HepG2 (cell line): ENCODE data around the gene PLCG1. TPM values are rescaled to one million over a fixed set of nuclear protein-coding genes. Genes with fewer than 3 reads are reported as not detected.

Source experiments
- EEA1 ChIP-seq: sonication (generic); formaldehyde crosslinking; IDR thresholded peaks from 2 replicates; pipeline ENCODE4 v1.5.1; 2020; ENCODE audit warnings: mild to moderate bottlenecking, missing genetic modification reagents, borderline replicate concordance
- HCFC1 ChIP-seq: fragments of 150-350 bp; IDR thresholded peaks from 2 replicates; pipeline ENCODE4 v1.6.1; 2014; ENCODE audit warnings: low read depth, low read length
- KLF9 ChIP-seq: IDR thresholded peaks from 2 replicates; pipeline ENCODE4 v1.6.1; 2016; ENCODE audit warnings: low read depth
- POLR2A ChIP-seq, 2 experiments: IDR thresholded peaks; 2 replicates each; pipeline ENCODE4 v1.6.1; 2011; ENCODE audit warnings: low read depth in 2 of 2, low read length in 2 of 2, mild to moderate bottlenecking in 1 of 2, moderate library complexity in 1 of 2; ENCODE audit not compliant: insufficient read depth in 1 of 2
- RBM22 ChIP-seq: fragments of 200-400 bp; formaldehyde crosslinking; optimal IDR thresholded peaks from 2 replicates; pipeline ENCODE3; 2017; ENCODE audit warnings: mild to moderate bottlenecking, low read length, moderate library complexity
- TEAD2 ChIP-seq: sonication (generic); formaldehyde crosslinking; IDR thresholded peaks from 2 replicates; pipeline ENCODE4 v1.9.0; 2021; ENCODE audit warnings: missing genetic modification reagents
- ZFP37 ChIP-seq: sonication (generic); formaldehyde crosslinking; IDR thresholded peaks from 2 replicates; pipeline ENCODE4 v1.4.0; 2020; ENCODE audit warnings: missing genetic modification reagents, borderline replicate concordance
- ZNF138 ChIP-seq: sonication (generic); formaldehyde crosslinking; IDR thresholded peaks from 2 replicates; pipeline ENCODE4 v1.5.0; 2020; ENCODE audit warnings: mild to moderate bottlenecking, low read depth, missing genetic modification reagents
- ZNF160 ChIP-seq: sonication (generic); formaldehyde crosslinking; IDR thresholded peaks from 2 replicates; pipeline ENCODE4 v1.8.0; 2022; ENCODE audit warnings: mild to moderate bottlenecking, inconsistent platforms, missing genetic modification reagents
- ZNF431 ChIP-seq: sonication (generic); formaldehyde crosslinking; IDR thresholded peaks from 2 replicates; pipeline ENCODE4 v1.9.0; 2022; ENCODE audit warnings: missing genetic modification reagents, low read depth, mild to moderate bottlenecking, borderline replicate concordance
- ZNF451 ChIP-seq: sonication (generic); formaldehyde crosslinking; IDR thresholded peaks from 2 replicates; pipeline ENCODE4 v1.5.0; 2020; ENCODE audit warnings: mild to moderate bottlenecking, missing genetic modification reagents
- ZNF572 ChIP-seq: sonication (generic); formaldehyde crosslinking; IDR thresholded peaks from 2 replicates; pipeline ENCODE4 v1.5.1; 2020; ENCODE audit warnings: mild to moderate bottlenecking, missing genetic modification reagents
- ZNF614 ChIP-seq: IDR thresholded peaks from 2 replicates; pipeline ENCODE4 v1.6.1; 2018; ENCODE audit warnings: missing biosample characterization, missing genetic modification reagents, inconsistent platforms, borderline replicate concordance
- polyA plus RNA-seq, 8 experiments: library from polyadenylated mRNA; depleted of rRNA in 3 of 8; stranded (reverse) in 7 of 8; unstranded in 1 of 8; fragments of >200 nt; fragmentation: Illumina TruSeq in 4 of 8; extraction: Trizol in 4 of 8; gene quantifications; 2 replicates each; pipeline versions ENCODE4 v1.2.1 to v1.2.3, GENCODE V29; 2011 to 2016; ENCODE audit warnings: low read depth in 4 of 8, missing spikeins in 1 of 8, mixed read lengths in 1 of 8; ENCODE audit not compliant: insufficient read depth in 1 of 8
- total RNA-seq, 5 experiments: library from RNA; depleted of rRNA; stranded (reverse); fragments of >200 nt; fragmentation: Illumina TruSeq; extraction: Trizol; gene quantifications; 2 replicates each; pipeline ENCODE4 v1.2.3, GENCODE V29; 2016; ENCODE audit warnings: low read depth in 1 of 5
- TF ChIP-seq, protein P1 (sequence below): sonication (generic); formaldehyde crosslinking; IDR thresholded peaks from 2 replicates; pipeline ENCODE4 v1.8.0; 2022; ENCODE audit warnings: mild to moderate bottlenecking, missing genetic modification reagents; ENCODE audit not compliant: insufficient replicate concordance
- TF ChIP-seq, protein P2 (sequence below): sonication (generic); formaldehyde crosslinking; IDR thresholded peaks from 2 replicates; pipeline ENCODE4 v1.4.0; 2020; ENCODE audit warnings: missing genetic modification reagents
- TF ChIP-seq, protein P3 (sequence below): sonication (generic); formaldehyde crosslinking; conservative IDR thresholded peaks from 2 replicates; pipeline ENCODE4 v1.4.0; 2020; ENCODE audit warnings: missing genetic modification reagents
- TF ChIP-seq, protein P4 (sequence below): fragments of 450-650 bp; IDR thresholded peaks from 2 replicates; pipeline ENCODE4 v1.6.1; 2017; ENCODE audit warnings: mild to moderate bottlenecking

Gene PLCG1
- total and polyA plus RNA-seq, 2 of the 13 experiments (the other 11 are each of a cell fraction or from before 2014, with no cell fraction given) = 85.3 to 158 TPM

DNA sequence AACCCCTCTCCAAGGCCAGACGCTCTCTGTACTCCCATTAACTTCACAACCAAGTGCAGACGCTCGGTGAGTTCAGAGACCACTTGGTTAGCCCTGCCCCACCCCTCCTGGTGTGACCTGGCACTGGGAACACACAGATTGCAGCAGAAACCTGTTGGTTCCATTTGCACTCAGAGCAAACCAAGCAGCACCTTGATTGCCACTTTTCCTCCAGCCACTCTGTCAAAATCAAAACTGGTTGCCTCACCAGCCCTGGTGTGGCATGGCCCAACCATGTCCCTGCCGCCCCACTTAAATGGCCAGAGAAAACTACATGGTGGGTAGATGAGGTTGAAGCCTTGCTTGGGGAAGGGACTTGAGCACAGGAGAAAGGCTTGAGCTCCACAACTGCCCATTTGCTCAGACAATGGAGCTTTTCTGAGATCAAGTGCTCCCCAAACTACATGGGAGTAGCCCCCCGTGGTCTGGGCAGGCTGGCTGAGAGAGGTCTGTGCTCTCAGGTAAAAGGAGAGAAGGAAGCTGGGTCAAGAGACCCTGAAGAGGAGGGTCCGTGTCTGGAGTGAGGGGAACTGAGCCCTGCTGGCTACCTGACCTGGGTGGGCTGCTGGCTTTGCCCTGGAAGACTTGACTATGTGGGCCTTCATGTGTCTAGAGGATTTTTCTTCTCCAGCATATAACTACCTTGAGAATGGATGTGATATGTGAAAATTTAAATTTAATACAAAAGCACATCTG lies 43.4 kb downstream of the PLCG1 start (continued):
- TF ChIP-seq, protein P1, sequence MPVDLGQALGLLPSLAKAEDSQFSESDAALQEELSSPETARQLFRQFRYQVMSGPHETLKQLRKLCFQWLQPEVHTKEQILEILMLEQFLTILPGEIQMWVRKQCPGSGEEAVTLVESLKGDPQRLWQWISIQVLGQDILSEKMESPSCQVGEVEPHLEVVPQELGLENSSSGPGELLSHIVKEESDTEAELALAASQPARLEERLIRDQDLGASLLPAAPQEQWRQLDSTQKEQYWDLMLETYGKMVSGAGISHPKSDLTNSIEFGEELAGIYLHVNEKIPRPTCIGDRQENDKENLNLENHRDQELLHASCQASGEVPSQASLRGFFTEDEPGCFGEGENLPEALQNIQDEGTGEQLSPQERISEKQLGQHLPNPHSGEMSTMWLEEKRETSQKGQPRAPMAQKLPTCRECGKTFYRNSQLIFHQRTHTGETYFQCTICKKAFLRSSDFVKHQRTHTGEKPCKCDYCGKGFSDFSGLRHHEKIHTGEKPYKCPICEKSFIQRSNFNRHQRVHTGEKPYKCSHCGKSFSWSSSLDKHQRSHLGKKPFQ = no peak
- no peak for TF ChIP-seq ZNF614
- no peak for TF ChIP-seq KLF9 (CRISPR knock-in tag)
- TF ChIP-seq, protein P2, sequence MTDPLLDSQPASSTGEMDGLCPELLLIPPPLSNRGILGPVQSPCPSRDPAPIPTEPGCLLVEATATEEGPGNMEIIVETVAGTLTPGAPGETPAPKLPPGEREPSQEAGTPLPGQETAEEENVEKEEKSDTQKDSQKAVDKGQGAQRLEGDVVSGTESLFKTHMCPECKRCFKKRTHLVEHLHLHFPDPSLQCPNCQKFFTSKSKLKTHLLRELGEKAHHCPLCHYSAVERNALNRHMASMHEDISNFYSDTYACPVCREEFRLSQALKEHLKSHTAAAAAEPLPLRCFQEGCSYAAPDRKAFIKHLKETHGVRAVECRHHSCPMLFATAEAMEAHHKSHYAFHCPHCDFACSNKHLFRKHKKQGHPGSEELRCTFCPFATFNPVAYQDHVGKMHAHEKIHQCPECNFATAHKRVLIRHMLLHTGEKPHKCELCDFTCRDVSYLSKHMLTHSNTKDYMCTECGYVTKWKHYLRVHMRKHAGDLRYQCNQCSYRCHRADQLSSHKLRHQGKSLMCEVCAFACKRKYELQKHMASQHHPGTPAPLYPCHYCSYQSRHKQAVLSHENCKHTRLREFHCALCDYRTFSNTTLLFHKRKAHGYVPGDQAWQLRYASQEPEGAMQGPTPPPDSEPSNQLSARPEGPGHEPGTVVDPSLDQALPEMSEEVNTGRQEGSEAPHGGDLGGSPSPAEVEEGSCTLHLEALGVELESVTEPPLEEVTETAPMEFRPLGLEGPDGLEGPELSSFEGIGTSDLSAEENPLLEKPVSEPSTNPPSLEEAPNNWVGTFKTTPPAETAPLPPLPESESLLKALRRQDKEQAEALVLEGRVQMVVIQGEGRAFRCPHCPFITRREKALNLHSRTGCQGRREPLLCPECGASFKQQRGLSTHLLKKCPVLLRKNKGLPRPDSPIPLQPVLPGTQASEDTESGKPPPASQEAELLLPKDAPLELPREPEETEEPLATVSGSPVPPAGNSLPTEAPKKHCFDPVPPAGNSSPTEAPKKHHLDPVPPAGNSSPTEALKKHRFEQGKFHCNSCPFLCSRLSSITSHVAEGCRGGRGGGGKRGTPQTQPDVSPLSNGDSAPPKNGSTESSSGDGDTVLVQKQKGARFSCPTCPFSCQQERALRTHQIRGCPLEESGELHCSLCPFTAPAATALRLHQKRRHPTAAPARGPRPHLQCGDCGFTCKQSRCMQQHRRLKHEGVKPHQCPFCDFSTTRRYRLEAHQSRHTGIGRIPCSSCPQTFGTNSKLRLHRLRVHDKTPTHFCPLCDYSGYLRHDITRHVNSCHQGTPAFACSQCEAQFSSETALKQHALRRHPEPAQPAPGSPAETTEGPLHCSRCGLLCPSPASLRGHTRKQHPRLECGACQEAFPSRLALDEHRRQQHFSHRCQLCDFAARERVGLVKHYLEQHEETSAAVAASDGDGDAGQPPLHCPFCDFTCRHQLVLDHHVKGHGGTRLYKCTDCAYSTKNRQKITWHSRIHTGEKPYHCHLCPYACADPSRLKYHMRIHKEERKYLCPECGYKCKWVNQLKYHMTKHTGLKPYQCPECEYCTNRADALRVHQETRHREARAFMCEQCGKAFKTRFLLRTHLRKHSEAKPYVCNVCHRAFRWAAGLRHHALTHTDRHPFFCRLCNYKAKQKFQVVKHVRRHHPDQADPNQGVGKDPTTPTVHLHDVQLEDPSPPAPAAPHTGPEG = no peak
- TF ChIP-seq, protein P3, sequence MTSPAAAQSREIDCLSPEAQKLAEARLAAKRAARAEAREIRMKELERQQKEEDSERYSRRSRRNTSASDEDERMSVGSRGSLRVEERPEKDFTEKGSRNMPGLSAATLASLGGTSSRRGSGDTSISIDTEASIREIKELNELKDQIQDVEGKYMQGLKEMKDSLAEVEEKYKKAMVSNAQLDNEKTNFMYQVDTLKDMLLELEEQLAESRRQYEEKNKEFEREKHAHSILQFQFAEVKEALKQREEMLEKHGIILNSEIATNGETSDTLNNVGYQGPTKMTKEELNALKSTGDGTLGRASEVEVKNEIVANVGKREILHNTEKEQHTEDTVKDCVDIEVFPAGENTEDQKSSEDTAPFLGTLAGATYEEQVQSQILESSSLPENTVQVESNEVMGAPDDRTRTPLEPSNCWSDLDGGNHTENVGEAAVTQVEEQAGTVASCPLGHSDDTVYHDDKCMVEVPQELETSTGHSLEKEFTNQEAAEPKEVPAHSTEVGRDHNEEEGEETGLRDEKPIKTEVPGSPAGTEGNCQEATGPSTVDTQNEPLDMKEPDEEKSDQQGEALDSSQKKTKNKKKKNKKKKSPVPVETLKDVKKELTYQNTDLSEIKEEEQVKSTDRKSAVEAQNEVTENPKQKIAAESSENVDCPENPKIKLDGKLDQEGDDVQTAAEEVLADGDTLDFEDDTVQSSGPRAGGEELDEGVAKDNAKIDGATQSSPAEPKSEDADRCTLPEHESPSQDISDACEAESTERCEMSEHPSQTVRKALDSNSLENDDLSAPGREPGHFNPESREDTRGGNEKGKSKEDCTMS (CRISPR knock-in tag) = no peak
- no peak for TF ChIP-seq ZNF160 (CRISPR knock-in tag)
- no peak for TF ChIP-seq ZNF138 (CRISPR knock-in tag)
- no peak for TF ChIP-seq ZNF451
- TF ChIP-seq ZNF431 (CRISPR knock-in tag) = no peak
- TF ChIP-seq ZFP37 (CRISPR knock-in tag) = no peak
- no peak; a peak in 1 of 4 replicates for TF ChIP-seq POLR2A (IDR thresholded peaks at IDR 0.05; ENCODE audit: insufficient read depth in 1 of 2, low read depth in 2 of 2, low read length in 2 of 2)
- TF ChIP-seq HCFC1 = no peak
- no peak for TF ChIP-seq TEAD2 (CRISPR knock-in tag)
- TF ChIP-seq RBM22 = peak; percentile 29
- 0 out of 2 replicates have a peak, but pooled peaks have one; percentile 39 for TF ChIP-seq ZNF572 (CRISPR knock-in tag)
- TF ChIP-seq, protein P4, sequence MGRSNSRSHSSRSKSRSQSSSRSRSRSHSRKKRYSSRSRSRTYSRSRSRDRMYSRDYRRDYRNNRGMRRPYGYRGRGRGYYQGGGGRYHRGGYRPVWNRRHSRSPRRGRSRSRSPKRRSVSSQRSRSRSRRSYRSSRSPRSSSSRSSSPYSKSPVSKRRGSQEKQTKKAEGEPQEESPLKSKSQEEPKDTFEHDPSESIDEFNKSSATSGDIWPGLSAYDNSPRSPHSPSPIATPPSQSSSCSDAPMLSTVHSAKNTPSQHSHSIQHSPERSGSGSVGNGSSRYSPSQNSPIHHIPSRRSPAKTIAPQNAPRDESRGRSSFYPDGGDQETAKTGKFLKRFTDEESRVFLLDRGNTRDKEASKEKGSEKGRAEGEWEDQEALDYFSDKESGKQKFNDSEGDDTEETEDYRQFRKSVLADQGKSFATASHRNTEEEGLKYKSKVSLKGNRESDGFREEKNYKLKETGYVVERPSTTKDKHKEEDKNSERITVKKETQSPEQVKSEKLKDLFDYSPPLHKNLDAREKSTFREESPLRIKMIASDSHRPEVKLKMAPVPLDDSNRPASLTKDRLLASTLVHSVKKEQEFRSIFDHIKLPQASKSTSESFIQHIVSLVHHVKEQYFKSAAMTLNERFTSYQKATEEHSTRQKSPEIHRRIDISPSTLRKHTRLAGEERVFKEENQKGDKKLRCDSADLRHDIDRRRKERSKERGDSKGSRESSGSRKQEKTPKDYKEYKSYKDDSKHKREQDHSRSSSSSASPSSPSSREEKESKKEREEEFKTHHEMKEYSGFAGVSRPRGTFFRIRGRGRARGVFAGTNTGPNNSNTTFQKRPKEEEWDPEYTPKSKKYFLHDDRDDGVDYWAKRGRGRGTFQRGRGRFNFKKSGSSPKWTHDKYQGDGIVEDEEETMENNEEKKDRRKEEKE = no peak
- TF ChIP-seq EEA1 = no peak
